Measurements from ENCODE around the gene MLEC. TPM values are rescaled to one million over a fixed set of nuclear protein-coding genes. Genes with fewer than 3 reads are reported as not detected.
"Not testable (repeated sequence)": the region's sequence is repeated elsewhere in the genome, so short reads cannot be mapped to it uniquely, and the experiment has no call there.

The MLEC gene
- total RNA-seq, 4 donors from 2014 or later, result 122 to 288 (median 187) TPM

- peaks cover 6 to 14% of the 10 kb centered on the region in 2 donors for H3K4me1 ChIP-seq
- peak; percentile 82 to 83 for DNase-seq
- H3K36me3 ChIP-seq, result no peaks in the 10 kb centered on the region
- H3K4me3 ChIP-seq (replicated peaks in 1 of 3), result no peak overlapping the region
- H3K27ac ChIP-seq, result peak overlapping the region; percentile 54 to 76 (median 72)
- intact Hi-C loops (cut with DNase I), result no loop called here
- no peaks in the 10 kb centered on the region for H3K27me3 ChIP-seq
- no peak for TF ChIP-seq POLR2A (IDR thresholded peaks at IDR 0.05)
- no peak for TF ChIP-seq CTCF (IDR thresholded peaks at IDR 0.05)
- H3K9me3 ChIP-seq, result no peaks in the 10 kb centered on the region
- 32 to 36% methylated on average over 11 to 13 of the region's 19 CpGs for WGBS, 2 donors
Measured at GRCh38 chr12:120668868-120669840, 17.8 kb upstream of the MLEC start.

- DNase-seq; H3K4me3 ChIP-seq (replicated peaks in 1 of 3); H3K9me3 ChIP-seq; intact Hi-C loops (cut with DNase I); H3K27me3 ChIP-seq; H3K36me3 ChIP-seq: not testable (repeated sequence)
- WGBS, 2 donors, result 97 to 99% methylated on average over 6 of the region's 6 CpGs
- Histone ChIP-seq H3K27ac (peak overlapping the region in 2 of 3 donors; percentile 72 to 76), H3K4me1 (peaks cover 6 to 14% of the 10 kb centered on the region in 2 donors)
Measured at GRCh38 chr12:120670237-120670636, 16.7 kb upstream of the MLEC start.

- peaks cover 6 to 14% of the 10 kb centered on the region in 2 donors for H3K4me1 ChIP-seq
- H3K27ac ChIP-seq, result no peak overlapping the region
- TF ChIP-seq CTCF (IDR thresholded peaks at IDR 0.05) (no peak), POLR2A (IDR thresholded peaks at IDR 0.05) (no peak)
- WGBS, 2 donors, result 84 to 90% methylated on average over 5 of the region's 5 CpGs
- no peak overlapping the region for H3K4me3 ChIP-seq (replicated peaks in 1 of 3)
- no peaks in the 10 kb centered on the region for H3K9me3 ChIP-seq
- H3K36me3 ChIP-seq, result no peaks in the 10 kb centered on the region
- no peak for DNase-seq
- intact Hi-C loops (cut with DNase I), result no loop called here
- H3K27me3 ChIP-seq, result no peaks in the 10 kb centered on the region
Measured at GRCh38 chr12:120670667-120671066, 16.3 kb upstream of the MLEC start.

- intact Hi-C loops (cut with DNase I), result no loop called here
- TF ChIP-seq POLR2A (IDR thresholded peaks at IDR 0.05) (no peak), CTCF (IDR thresholded peaks at IDR 0.05) (no peak)
- no peaks in the 10 kb centered on the region for H3K27me3 ChIP-seq
- no peak for DNase-seq
- no peak overlapping the region for H3K27ac ChIP-seq
- H3K4me1 ChIP-seq, result peaks cover 3 to 9% of the 10 kb centered on the region in 2 donors
- no peaks in the 10 kb centered on the region for H3K9me3 ChIP-seq
- no peaks in the 10 kb centered on the region for H3K36me3 ChIP-seq
- H3K4me3 ChIP-seq (replicated peaks in 1 of 3), result no peak overlapping the region
- WGBS, 2 donors, result 82 to 88% methylated on average over 6 of the region's 6 CpGs
Measured at GRCh38 chr12:120674097-120674636, 12.8 kb upstream of the MLEC start.

- Histone ChIP-seq H3K27me3 (no peaks in the 10 kb centered on the region), H3K27ac (peak overlapping the region in 1 of 3 donors; percentile 41), H3K4me1 (no peaks in the 10 kb centered on the region), H3K4me3 (replicated peaks in 1 of 3) (no peak overlapping the region), H3K36me3 (no peaks in the 10 kb centered on the region), H3K9me3 (no peaks in the 10 kb centered on the region)
- intact Hi-C loops (cut with DNase I), result no loop called here
- WGBS, 2 donors, result 67 to 80% methylated on average over 6 to 7 of the region's 7 CpGs
- DNase-seq, result no peak
- TF ChIP-seq CTCF (IDR thresholded peaks at IDR 0.05) (no peak), POLR2A (IDR thresholded peaks at IDR 0.05) (no peak)
Measured at GRCh38 chr12:120677765-120678473, 9.0 kb upstream of the MLEC start.
